Suppressor macrophage treated with lipopolysaccharide for 4 hours (primary cell): Measurements from ENCODE around the gene CHRM2.
"Not testable (repeated sequence)": the region's sequence is repeated elsewhere in the genome, so short reads cannot be mapped to it uniquely, and the experiment has no call there.

ENCODE experiments used
- DNase-seq: peaks from one replicate; pipeline ENCODE4 v3.0.0-alpha.2; 2020

The CHRM2 gene

GRCh38 chr7:136868496-136869000 lies at the start of gene CHRM2:
TSS of gene CHRM2 (plus strand) at chr7:136868652. CDS start at chr7:137014866, 146,214 bp downstream.
- no peak for DNase-seq

DNA sequence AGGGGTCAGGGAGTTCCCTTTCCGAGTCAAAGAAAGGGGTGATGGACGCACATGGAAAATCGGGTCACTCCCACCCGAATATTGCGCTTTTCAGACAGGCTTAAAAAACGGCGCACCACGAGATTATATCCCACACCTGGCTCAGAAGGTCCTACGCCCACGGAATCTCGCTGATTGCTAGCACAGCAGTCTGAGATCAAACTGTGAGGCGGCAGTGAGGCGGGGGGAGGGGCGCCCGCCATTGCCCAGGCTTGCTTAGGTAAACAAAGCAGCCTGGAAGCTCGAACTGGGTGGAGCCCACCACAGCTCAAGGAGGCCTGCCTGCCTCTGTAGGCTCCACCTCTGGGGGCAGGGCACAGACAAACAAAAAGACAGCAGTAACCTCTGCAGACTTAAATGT lies 37.1 kb upstream of the CHRM2 start:
- not testable (repeated sequence) for DNase-seq

- DNase-seq, result peak; percentile 21
Measured at GRCh38 chr7:136845899-136846465, 22.5 kb upstream of the CHRM2 start.

- no peak for DNase-seq
Measured at GRCh38 chr7:136847858-136848257, 20.6 kb upstream of the CHRM2 start.

GRCh38 chr7:136853654-136854053 lies 14.8 kb upstream of the CHRM2 start:
- DNase-seq, result no peak

- DNase-seq, result no peak
Measured at GRCh38 chr7:136857573-136857972, 10.9 kb upstream of the CHRM2 start.

DNA sequence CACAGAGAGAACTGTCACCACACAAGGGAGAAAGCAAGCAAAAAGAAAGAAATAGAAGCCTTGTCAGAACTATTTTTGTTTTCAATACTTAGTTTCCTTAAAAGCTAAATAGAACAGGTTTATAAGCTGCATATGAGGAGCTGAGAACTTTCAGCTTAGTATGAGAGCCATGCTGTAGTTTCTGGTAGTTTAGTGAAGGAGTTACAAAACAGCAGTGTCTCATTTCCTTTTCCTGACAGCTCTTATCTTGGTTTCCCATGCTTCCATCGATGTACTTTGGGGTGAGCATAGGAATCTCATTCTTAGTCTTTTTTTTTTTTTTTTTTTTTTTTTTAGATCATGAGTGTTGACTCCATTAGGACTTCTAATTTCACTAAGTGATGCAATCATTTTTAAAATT lies 8.6 kb upstream of the CHRM2 start:
- no peak for DNase-seq

DNA sequence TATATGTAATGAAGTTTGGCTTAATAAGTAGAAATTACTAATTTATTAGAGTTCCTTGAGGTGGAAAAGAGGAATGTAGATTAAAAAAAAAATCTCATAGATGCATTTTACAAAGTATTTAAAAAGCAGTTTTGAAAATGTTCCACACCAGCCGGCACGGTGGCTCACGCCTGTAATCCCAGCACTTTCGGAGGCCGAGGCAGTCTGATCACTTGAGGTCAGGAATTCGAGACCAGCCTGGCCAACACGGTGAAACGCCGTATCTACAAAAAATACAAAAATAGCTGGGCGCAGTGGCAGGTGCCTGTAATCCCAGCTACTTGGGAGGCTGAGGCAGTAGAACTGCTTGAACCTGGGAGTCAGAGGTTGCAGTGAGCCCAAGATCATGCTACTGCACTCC lies 3.2 kb upstream of the CHRM2 start:
- DNase-seq, result no peak

DNA sequence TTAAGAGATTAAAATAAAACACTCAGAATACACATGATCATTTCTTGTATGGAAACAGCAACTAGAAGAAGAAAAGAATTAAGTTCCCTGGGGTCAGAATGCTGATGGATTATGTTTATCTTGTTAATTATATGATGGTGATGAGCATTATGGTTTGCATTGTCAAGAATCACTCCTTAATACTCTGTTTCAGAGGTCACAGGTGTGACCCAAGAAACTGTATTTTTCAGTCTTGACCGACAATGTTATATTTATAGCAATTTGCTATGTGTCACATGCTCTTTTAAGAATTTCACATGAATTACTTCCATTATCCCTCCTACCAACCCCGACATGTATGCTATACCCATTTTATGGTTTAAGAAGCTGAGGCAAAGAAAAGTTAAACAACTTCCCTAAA lies 2.7 kb upstream of the CHRM2 start:
- no peak for DNase-seq

GRCh38 chr7:136869001-136869961 lies 829 bp downstream of the CHRM2 start:
- no peak for DNase-seq

- no peak for DNase-seq
Measured at GRCh38 chr7:136869991-136870865, 1.8 kb downstream of the CHRM2 start.

GRCh38 chr7:136870866-136871487 lies 2.5 kb downstream of the CHRM2 start:
- DNase-seq, result no peak

DNA sequence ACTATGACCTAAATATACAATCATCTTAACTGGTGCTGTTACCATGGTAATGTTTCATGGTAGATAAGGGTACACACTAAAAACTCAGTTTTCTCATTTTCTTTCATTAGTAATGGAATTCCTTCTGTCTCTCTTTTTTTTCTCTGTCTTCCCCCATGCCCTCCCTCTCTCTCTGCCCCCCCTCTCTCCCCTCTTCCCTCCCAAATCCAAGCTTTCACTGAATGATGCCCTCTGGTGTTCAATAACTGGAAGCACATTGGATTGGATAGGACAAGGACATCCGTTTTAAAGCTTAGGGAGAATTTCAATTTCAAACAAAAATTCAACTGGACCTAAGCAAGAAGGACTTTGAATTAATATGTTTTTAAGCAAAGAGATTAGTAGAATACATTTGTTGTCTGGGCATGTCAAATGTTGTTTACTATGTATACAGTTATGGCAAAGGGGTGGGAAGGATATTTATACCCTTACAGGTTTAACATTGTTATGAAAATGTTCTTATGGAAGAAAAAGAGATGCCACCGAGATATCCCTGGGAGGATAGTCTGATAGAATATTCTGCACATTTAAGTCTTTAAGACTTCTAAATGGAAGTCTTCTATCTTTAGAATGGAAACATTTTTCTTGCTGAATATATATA lies 6.1 kb downstream of the CHRM2 start:
- DNase-seq, result no peak

DNA sequence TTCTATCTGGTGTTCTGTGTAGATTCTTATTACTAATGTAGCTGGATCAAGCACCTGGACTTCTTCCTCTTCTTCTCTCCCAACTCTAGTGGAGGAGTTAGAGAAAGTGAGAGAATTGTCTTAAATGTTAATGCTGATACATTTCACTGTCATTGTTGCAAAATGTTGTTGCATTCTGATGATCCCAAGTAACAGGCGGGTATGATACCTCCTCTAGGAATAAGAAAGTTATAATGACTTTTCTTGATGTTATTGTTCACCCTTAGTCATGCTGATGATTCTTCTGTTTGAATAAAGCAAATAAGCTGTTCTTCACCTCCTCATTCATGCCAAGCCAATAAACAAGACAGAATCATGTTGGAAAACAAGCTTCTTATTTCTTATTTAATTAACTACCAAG lies 9.1 kb downstream of the CHRM2 start:
- DNase-seq, result no peak

GRCh38 chr7:136877990-136878389 lies 9.5 kb downstream of the CHRM2 start:
- DNase-seq, result no peak

GRCh38 chr7:136878878-136879277 lies 10.4 kb downstream of the CHRM2 start:
- no peak for DNase-seq

- no peak for DNase-seq
Measured at GRCh38 chr7:136883046-136883445, 14.6 kb downstream of the CHRM2 start.

DNA sequence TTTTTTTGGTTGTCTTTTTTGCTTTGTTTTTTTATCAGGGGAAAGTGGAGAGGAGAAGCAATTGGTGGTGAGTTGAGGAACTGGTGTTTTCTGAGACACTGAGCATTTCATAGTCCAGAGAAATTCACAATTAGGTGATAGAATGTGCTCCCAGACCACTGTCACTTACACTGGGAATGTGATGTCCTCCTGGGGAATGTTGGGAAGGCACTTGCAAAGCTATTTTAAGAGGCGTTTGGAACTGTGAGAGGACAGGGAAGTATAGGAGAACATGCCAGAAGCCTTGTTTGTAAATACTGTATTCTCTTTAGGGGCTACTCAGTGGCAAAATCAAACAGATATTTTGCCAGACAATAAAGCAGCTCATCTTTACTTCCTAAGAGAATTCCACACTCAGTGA lies 16.0 kb downstream of the CHRM2 start:
- DNase-seq, result no peak

- DNase-seq, result no peak
Measured at GRCh38 chr7:136887317-136887716, 18.9 kb downstream of the CHRM2 start.

- DNase-seq, result no peak
Measured at GRCh38 chr7:136890399-136890798, 21.9 kb downstream of the CHRM2 start.

DNA sequence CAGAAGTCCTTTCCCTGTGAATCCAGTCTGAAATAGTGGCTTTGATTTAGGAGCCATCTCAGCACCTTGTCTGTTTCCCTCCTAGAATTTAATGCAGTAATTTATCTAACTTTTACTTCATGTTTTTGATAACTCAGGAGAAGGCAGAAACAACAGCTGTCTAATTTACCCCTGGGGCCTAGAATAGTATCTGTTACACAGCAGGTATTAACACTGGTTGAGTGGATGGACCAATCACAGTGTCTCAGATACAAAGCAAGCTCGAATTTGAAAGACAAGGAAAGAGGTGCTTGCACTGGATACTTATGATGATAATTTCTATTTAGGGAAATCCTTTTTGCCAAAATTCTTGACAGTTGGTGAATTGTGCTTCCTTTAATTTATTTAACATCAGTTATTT lies 23.4 kb downstream of the CHRM2 start:
- DNase-seq, result no peak

DNA sequence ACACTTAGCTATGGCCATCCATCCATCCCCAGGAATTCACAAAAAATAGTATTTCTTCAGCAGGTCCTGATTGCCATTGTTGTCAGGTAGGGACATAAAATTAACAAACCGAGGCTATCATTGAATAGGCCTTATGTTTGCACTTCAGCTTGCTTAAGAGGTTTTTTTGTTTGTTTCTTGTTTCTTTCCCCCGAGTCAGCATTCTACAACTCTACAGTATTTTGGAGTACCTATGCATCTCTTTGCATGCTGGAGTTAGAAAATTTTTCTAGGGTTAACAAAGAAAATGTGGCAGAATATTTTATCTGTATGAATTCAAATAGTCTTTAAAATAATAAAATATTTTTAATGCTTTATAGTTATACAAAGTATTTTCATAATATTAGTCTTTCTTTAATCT lies 26.3 kb downstream of the CHRM2 start:
- no peak for DNase-seq
